ENCODE data around the gene VSIG4.

GRCh38 chrX:66015152-66015831, 24.6 kb downstream of the VSIG4 start:
- no peak for TF ChIP-seq CTCF (IDR thresholded peaks at IDR 0.05)
- no peak for TF ChIP-seq POLR2AphosphoS5 (IDR thresholded peaks at IDR 0.05)
- no peak for TF ChIP-seq EP300 (IDR thresholded peaks at IDR 0.05)
- TF ChIP-seq POLR2A (IDR thresholded peaks at IDR 0.05), result no peak

Data from gastroesophageal sphincter (tissue), 3 donors.